PFSK-1 (cell line): ENCODE results near the gene GNRH2.

ENCODE experiments used
- FOXP2 ChIP-seq: optimal IDR thresholded peaks from 2 replicates; pipeline ENCODE3; 2011; ENCODE audit warnings: borderline replicate concordance, control low read depth, inconsistent platforms; ENCODE audit not compliant: insufficient read depth; ENCODE audit errors: extremely low read length, extremely low read depth
- POLR2AphosphoS5 ChIP-seq: IDR thresholded peaks from 2 replicates; pipeline ENCODE4 v1.6.1; 2012; ENCODE audit warnings: low read depth, mild to moderate bottlenecking, control low read depth, low read length, moderate library complexity
- REST ChIP-seq, 2 experiments: IDR thresholded peaks; 2 replicates each; pipeline versions ENCODE4 v1.6.1 to v1.8.0; 2011 to 2012; ENCODE audit warnings: low read depth in 2 of 2, low read length in 2 of 2, control low read depth in 1 of 2, inconsistent platforms in 1 of 2, mild to moderate bottlenecking in 1 of 2, moderate library complexity in 1 of 2; ENCODE audit not compliant: insufficient read depth in 1 of 2
- SIN3A ChIP-seq: IDR thresholded peaks from 2 replicates; pipeline ENCODE4 v1.6.1; 2012; ENCODE audit warnings: mild to moderate bottlenecking, low read length, moderate library complexity, borderline replicate concordance; ENCODE audit not compliant: insufficient read depth
- TAF1 ChIP-seq: IDR thresholded peaks from 2 replicates; pipeline ENCODE4 v1.6.1; 2012; ENCODE audit warnings: low read length, control low read depth, borderline replicate concordance; ENCODE audit not compliant: insufficient read depth

GRCh38 chr20:3032624-3033023, 10.8 kb upstream of the GNRH2 start:
- TF ChIP-seq SIN3A (no peak), POLR2AphosphoS5 (no peak), REST (IDR thresholded peaks at IDR 0.05; ENCODE audit: insufficient read depth in 1 of 2, low read depth in 2 of 2, low read length in 2 of 2) (no peak), TAF1 (no peak), FOXP2 (no peak)
